Hematopoietic multipotent progenitor cell treated with erythropoietin and hydrocortisone succinate and interleukin-3 and kit ligand, for 6 days (in vitro differentiated cells): ENCODE data around the gene SPSB2.

Experiments used
- DNase-seq: peaks from one replicate; pipeline ENCODE4 v3.0.0-alpha.2; 2015

Gene SPSB2

DNA sequence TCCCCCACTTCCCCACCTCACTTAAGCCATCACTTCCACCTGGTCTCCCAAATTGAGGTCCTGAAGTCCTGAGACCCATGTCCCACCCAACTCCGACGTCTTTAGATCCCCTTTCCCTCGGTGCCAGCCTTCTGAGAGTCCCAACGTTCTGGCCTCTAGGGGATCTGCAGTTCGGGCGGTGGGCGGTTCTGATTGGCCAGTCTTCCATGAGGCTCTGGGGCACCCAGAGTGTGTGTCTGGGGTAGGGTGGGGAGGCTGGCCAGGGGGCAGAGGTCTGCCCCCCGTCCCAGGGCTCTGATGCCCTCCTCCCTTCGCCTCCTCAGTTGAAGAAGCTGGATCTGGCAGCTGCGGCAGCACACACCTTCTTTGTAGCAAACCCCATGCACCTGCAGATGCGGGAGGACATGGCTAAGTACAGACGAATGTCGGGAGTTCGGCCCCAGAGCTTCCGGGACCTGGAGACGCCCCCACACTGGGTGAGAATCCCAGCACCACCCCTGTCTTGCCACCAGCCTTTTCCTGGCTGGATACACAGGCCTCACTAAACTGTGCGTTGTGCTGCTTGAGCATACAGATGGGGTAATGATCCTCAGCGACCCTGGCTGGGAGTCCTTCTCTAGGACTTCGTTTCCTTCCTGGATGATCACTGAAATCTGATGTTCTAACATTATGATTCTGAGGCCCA lies 43.4 kb downstream of the SPSB2 start:
- DNase-seq, result peak; percentile 22

DNA sequence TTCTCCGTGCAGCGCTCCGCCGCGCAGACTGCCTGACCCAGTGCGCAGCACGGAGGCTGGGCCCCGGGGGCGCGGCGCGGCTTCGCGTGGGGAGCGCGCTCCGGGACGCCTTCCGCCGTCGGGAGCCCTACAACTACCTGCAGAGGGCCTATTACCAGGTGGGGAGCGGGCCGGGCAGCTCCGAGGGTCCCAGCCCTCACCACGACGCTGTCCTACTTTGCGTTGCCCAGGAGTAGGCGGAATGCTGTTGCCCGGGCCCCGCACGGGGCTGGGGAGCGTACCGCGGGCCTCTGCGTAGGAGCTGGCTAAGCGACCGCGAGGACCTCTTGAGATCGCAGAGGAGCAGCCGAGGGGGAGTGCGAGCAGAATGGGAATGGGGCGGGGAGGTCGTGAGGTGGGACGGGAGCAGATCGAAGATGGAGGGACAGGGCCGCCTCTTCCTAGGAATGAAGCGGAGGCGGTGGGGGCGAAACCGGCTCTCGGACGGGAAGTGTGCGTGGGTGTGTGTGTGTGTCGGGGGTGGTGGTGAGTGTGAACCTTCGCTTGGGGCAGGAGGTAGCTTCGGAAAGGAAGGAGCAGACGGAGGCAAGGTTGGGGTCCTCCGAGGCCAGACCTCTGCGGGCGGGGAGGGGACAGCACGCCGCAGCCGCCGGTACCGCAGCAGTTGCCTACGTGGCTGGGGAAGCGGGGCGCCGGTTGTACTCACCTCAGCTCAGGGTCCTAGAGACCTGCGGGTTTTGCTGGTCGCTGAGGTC lies 44.1 kb downstream of the SPSB2 start:
- peak; percentile 26 for DNase-seq

DNA sequence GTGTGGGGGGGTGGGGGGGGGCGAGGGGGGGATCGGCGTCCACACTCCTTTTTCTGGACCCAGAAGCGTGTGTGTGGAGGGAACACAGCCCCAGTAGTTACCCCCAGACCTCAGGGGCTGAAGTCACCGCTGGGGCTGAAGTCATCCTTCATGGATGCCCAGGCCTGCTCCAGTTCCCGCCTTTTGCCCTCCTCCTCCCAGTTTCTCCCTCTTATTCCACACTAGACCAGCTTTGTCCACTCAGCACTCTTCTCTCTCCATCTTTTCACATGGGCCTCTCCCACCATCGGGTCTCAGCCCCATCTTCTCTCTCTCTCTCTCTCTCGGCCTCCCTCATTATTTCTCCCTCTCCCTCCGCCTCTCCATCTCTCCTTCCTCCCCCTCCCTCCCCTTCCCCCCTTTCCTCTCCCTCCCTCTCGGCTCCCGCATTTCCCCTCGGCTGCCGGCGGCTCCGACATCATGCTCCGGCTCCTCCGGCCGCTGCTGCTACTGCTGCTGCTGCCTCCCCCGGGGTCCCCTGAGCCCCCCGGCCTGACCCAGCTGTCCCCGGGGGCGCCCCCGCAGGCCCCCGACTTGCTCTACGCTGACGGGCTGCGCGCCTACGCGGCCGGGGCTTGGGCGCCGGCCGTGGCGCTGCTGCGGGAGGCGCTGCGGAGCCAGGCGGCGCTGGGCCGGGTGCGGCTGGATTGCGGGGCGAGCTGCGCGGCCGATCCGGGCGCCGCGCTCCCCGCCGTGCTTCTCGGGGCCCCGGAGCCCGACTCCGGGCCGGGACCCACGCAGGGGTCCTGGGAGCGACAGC lies 44.9 kb downstream of the SPSB2 start, which contains the start of gene P3H3:
P3H3 (plus strand) TSS at position 426 of the 799 bp plus-strand sequence; CDS start at position 460, 34 bp downstream.
- no peak for DNase-seq

DNA sequence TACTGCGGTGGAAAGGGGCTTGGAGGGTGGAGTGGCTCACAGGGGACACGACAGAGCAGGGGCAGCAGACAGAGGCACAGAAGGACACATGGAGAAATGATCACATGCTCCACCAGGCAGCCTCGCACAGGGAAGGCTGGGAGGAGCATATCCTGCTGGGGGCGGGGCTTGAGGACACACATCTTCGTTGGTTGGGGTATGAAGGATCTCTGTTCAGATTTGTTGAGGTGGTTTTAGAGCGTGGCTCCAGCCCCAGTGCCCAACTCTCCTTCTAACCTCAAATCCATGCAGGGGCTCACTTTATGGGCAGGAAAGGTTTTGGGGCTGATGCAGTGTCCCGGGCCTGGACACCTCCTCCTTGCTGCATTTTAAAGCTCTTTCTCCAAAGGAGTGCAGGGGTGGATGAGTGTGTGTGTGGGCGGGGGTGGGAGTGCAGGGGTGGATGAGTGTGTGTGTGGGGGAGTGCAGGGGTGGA lies 45.6 kb downstream of the SPSB2 start:
- peak; percentile 65 for DNase-seq

DNA sequence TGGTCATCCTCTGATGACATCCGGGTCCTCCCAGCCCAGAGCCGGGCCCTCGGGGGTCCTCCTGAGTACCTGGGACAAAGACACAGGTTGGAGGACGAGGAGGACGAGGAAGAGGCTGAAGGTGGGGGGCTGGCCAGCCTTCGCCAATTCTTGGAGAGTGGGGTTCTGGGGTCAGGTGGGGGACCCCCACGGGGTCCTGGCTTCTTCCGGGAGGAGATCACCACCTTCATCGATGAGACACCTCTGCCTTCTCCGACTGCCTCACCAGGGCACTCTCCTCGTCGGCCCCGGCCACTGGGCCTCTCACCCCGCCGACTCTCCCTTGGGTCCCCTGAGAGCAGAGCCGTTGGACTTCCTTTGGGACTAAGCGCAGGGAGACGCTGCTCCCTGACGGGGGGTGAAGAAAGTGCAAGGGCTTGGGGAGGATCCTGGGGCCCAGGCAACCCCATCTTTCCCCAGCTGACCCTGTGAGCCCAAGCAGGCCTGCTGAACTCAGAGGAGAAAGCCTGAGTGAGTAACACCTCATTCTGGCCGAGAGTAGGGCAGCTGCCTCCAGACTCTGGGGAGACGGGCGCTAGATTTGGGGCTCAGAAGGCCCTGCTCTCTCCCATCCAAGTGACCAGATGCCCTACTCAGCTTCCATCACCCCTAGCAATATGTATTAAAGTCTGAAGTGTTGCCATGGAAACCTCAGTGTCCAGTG lies 46.2 kb downstream of the SPSB2 start:
- DNase-seq, result no peak

DNA sequence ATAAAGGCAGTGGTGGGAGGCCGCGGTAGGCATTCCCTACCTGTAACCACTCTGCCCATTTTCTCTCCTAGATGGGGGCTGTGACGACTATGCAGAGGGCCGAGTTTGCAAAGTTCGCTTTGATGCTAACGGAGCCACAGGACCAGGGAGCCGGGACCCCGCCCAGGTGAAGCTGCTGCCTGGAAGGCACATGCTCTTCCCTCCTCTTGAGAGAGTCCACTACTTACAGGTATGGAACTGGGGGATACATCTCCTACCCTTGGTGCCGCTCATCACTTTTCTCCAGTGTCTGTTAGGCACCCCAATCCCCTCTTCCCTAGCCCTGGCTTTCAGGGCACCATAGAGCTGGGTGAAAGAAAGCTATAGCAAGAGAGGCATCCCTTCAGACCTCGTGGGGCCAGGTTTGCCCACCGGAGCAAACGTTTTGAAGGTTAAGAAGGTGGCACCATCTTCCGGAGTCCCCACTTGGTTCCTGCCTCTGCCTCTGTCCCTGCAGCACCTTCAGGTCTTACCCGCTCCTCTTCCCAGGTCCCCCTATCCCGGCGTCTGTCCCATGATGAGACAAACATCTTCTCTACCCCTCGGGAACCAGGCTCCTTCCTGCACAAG lies 46.9 kb downstream of the SPSB2 start:
- no peak for DNase-seq

DNA sequence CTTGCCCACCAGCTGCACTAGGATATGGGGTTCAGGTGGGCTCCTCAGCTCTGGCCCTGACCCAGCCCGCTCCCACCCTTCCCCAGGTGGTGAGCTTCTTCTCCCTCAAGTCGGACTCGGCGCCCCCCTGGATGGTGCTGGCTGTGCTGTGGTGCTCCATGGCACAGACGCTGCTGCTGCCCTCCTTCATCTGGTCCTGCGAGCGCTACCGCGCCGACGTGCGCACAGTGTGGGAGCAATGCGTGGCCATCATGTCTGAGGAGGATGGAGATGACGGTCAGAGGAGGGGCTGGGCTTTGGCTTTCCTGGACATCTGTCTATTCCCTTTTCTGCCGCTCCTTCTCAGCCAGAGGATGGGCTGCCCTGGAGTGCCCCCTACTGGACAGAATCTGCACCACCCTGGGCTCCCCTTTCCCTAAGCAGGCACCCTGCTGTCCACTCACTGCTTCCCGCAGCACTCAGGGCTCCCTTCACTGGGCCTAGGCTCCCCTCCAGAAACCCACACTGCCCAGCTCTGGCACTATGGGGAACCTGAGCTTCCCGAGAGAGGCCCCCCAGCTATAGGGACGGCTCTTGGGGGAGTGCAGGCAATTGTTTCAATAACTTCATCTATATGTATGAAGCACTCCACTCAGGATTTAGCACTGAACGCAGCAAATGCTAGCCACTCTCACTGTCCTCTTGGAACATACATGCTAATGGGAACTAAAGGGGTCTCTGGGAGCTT lies 47.5 kb downstream of the SPSB2 start:
- DNase-seq, result peak; percentile 85

DNA sequence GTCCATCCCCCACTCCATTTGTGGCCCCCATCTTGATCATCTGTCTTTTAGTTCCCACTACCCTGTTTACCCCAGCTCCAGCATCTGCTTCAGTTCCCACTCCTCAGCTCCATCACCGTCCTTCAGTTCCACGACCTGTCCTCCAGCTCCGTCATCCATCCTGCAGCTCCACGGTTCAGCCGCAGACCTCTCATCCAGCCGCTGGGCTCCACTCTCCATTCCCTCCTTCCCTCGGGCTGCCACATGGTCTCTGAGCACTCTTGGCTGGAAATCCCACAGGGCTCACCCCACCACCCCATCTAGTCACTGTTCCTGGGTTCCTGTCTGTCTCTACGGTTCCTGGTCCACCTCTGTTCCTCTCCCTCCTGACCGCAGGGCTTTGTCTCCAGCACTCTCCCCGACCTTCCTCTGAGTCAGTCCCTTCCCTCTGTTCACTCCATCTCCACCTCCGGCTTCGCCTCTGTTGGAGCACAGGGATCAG lies 48.2 kb downstream of the SPSB2 start:
- DNase-seq, result no peak

DNA sequence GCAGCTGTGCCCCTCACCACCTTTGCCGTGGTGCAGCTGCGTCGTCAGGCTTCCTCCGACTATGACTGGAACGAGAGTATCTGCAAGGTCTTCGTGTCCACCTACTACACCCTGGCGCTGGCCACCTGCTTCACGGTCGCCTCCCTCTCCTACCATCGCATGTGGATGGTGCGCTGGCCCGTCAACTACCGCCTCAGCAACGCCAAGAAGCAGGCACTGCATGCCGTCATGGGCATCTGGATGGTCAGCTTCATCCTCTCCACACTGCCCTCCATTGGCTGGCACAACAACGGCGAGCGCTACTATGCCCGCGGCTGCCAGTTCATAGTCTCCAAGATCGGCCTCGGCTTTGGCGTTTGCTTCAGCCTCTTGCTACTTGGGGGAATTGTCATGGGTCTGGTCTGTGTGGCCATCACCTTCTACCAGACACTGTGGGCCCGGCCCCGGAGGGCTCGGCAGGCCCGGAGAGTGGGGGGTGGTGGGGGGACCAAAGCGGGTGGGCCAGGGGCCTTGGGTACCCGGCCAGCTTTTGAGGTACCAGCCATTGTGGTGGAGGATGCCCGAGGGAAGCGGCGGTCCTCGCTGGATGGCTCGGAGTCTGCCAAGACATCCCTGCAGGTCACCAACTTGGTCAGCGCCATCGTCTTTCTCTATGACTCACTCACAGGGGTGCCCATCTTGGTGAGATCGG lies 48.9 kb downstream of the SPSB2 start:
- DNase-seq, result no peak

DNA sequence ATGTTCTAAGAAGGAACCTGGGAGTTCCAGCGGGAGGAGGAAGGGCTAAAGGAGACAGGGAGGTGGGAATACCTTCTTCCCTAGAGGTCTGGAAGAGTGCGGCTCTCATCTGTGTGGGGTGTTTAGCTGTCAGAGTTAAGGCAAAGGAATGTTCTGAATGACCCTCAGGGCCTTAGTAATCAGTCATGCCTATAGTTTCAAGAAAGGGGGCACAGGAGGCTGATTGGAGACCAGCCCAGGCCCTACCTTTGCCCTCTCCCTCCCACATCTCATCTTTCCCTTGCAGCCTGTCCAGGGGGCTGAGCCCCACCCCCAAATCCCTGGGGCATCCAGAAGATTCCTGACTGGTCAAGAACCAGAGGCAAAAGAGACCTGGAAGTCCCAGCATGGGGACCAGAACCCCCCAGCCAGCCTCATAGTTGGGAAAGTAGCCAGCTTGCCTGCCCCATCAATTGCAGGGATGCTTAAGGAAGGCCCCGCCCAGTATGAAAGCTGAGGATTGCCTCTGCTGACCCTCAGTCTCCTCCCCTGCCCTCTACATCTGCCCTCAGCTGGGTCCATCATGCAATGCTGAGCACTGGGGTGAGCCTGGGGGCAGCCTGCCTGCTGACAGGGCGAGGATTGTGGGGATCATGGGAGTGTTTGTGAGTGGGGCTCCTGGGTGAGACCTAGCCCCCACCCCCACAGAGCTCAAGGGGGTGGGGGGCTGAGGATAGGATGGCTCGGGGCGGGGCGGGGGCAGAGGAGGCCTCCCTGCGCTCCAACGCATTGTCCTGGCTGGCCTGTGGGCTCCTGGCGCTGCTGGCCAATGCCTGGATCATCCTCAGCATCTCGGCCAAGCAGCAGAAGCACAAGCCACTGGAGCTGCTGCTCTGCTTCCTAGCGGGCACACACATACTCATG lies 49.7 kb downstream of the SPSB2 start:
- no peak for DNase-seq

DNA sequence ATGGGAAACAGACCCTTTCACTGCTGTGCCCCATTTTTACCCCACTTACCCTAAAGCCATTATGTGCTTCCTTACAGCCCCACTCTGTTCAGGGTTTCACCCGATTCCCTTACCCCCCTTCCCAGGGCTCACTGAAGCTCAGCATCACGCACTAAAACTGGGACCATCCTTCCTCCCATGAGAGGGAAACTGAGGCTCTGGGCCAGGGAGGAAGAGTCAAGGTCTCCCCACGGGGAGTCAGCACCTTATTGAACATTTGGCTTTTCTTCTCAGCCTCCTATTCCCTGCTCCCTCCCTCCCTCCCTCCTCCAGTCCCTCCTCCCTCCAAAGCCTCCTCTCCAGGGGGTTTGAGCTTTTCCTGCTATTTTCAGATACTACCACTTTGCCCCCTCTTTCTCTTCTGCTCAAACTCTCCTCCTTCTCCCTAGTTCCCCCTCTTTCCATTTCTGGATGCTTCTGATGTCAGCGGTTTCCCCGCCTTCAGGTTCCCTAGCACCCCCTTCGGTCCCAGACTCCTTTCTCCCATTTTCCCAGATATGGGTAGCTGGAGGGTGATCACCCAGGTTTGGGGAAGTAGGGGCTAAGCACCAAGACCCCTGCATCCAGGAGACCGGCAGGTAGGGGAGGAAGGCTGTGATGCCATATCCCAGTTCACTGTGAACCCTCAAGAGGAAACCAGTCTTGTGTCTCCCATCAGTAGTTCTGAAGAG lies 50.5 kb downstream of the SPSB2 start:
- no peak for DNase-seq

DNA sequence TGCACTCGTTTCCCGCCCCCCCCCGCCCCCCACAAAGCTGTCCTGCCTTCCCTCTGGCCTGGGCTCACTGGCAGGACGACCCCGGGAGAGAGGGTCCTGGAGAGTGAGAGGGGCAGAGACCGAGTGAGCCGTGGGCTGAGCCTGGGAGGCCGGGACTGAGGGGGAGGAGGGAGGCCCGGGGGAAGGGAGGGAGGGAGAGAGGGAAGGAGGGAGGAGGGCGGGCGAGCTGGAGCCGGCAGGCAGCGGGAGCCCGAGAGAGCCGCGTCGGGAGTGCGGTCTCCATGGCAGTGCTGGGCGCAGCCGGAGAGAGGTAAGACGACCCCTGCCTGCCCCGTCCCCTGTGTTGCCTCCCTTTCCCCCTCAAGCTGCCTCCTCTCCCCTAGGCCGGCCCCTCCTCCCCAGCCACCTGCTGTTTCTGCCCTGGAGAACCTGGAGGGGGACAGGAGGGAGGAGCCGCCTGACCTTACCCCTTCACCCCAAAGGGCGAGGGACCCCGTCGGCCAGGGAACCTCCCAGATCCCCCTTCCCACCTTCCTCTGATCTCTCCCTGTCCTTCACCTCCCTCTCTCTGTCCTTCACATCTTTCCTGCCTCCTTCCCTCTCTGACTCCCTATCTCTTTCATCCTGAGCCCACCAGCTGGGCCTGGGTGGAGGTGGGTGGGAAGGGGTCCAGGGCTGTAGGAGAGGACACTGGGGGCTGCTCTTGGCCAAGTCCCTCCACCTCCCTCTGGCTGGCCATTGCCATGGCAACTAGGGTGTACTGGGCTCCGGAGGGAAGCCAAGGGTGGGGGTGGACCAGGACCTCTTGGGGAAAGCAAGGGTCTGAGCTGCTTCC lies 51.3 kb downstream of the SPSB2 start, which contains the start of gene GPR162:
GPR162 (plus strand) TSS at position 231 of the 835 bp plus-strand sequence. CDS start 2,078 bp downstream, outside the sequence.
- peak; percentile 38 for DNase-seq
